Astrocyte of the cerebellum (primary cell): ENCODE results near the gene NINJ1.

ENCODE experiments used
- DNase-seq: peaks from one replicate; pipeline ENCODE4 v3.0.0-alpha.2; 2011; ENCODE audit warnings: low read depth
- H3K4me3 ChIP-seq: 2 replicates; pipeline ENCODE4 v1.5.1; 2011; ENCODE audit warnings: mild to moderate bottlenecking, low read depth, low read length, moderate library complexity
- CTCF ChIP-seq: IDR thresholded peaks from 2 replicates; pipeline ENCODE4 v1.5.1; 2012; ENCODE audit warnings: low read length, low read depth, moderate library complexity, mild to moderate bottlenecking; ENCODE audit errors: missing control alignments
- in situ Hi-C: cut with HindIII; loops from 2 replicates; pipeline ENCODE4 v1.10.0; 2017; ENCODE audit warnings: low sequenced_read_pairs

The NINJ1 gene

GRCh38 chr9:93177676-93178075, 43.6 kb upstream of the NINJ1 start:
- no peak for DNase-seq
- no peak for TF ChIP-seq CTCF
- in situ Hi-C loops = no loop called here
- H3K4me3 ChIP-seq = no peak overlapping the region

- H3K4me3 ChIP-seq = no peak overlapping the region
- DNase-seq = no peak
- in situ Hi-C loops = no loop called here
- TF ChIP-seq CTCF = no peak
These were observed 40.9 kb upstream of the NINJ1 start for GRCh38 chr9:93174976-93175375.

- no peak for TF ChIP-seq CTCF
These were observed 39.5 kb upstream of the NINJ1 start for GRCh38 chr9:93173365-93174051.

GRCh38 chr9:93172666-93173364, 38.8 kb upstream of the NINJ1 start:
- DNase-seq = no peak
- in situ Hi-C loops = no loop called here
- no peak overlapping the region for H3K4me3 ChIP-seq
- TF ChIP-seq CTCF = no peak

More at GRCh38 chr9:93173365-93174051, 39.5 kb upstream of the NINJ1 start:
- H3K4me3 ChIP-seq = no peak overlapping the region
- in situ Hi-C loops = no loop called here
- no peak for DNase-seq

- no peak for DNase-seq
- no peak for TF ChIP-seq CTCF
- H3K4me3 ChIP-seq = no peak overlapping the region
- in situ Hi-C loops = no loop called here
These were observed 37.4 kb upstream of the NINJ1 start for GRCh38 chr9:93171261-93171990.

- in situ Hi-C loops = no loop called here
- no peak overlapping the region for H3K4me3 ChIP-seq
- no peak for TF ChIP-seq CTCF
- no peak for DNase-seq
These were observed 36.5 kb upstream of the NINJ1 start for GRCh38 chr9:93170571-93170970.
